Esophagus muscularis mucosa (tissue), 4 donors: Measurements from ENCODE around the gene HK2. TPM values are rescaled to one million over a fixed set of nuclear protein-coding genes. Genes with fewer than 3 reads are reported as not detected.

Experiments
- DNase-seq: peaks from one replicate; pipeline ENCODE4 v3.0.0-alpha.2; 2017; ENCODE audit errors: extremely low spot score
- H3K27ac ChIP-seq, 4 donors: fragments of 200-600 bp; sonication (generic); replicated peaks in 1 of 4; 1 replicate in 3 of 4; 2 replicates in 1 of 4; pipeline ENCODE4 v1.5.1; 2016 to 2019; ENCODE audit warnings: mild to moderate bottlenecking in 1 of 4
- H3K27me3 ChIP-seq, 4 donors: fragments of 200-600 bp; sonication (generic); one replicate each; pipeline versions ENCODE4 v1.5.1 to v1.6.0; 2016 to 2019
- H3K36me3 ChIP-seq, 4 donors: fragments of 200-600 bp; sonication (generic); one replicate each; pipeline ENCODE4 v1.5.1; 2016 to 2019
- H3K4me1 ChIP-seq, 4 donors: fragments of 200-600 bp; sonication (generic); one replicate each; pipeline ENCODE4 v1.5.1; 2016 to 2019
- H3K4me3 ChIP-seq, 4 donors: fragments of 200-600 bp; sonication (generic); 1 replicate in 2 of 4; 2 replicates in 2 of 4; pipeline ENCODE4 v1.5.1; 2016 to 2019; ENCODE audit warnings: mild to moderate bottlenecking in 4 of 4, moderate library complexity in 1 of 4
- H3K9me3 ChIP-seq, 4 donors: fragments of 200-600 bp; sonication (generic); 1 replicate in 3 of 4; 2 replicates in 1 of 4; pipeline ENCODE4 v1.5.1; 2016 to 2019
- CTCF ChIP-seq, 3 experiments: fragments of 200-600 bp in 2 of 3; fragments of 450-650 bp in 1 of 3; sonication (generic) in 2 of 3; IDR thresholded peaks; one replicate each; pipeline ENCODE4 v1.5.1; 2017 to 2019; ENCODE audit warnings: antibody characterized with exemption in 3 of 3, mild to moderate bottlenecking in 2 of 3, moderate library complexity in 1 of 3
- EP300 ChIP-seq: sonication (generic); formaldehyde crosslinking; IDR thresholded peaks from one replicate; pipeline ENCODE4 v1.6.1; 2017; ENCODE audit warnings: antibody characterized with exemption
- POLR2A ChIP-seq: fragments of 450-650 bp; IDR thresholded peaks from one replicate; pipeline ENCODE4 v1.6.1; 2017; ENCODE audit warnings: antibody characterized with exemption, moderate library complexity, mild to moderate bottlenecking, low read depth
- POLR2AphosphoS5 ChIP-seq, 2 donors: sonication (generic); formaldehyde crosslinking; IDR thresholded peaks; one replicate each; pipeline ENCODE4 v1.6.1; 2017; ENCODE audit warnings: antibody characterized with exemption in 2 of 2
- WGBS: methylation state at CpG from one replicate; pipeline ENCODE4 v1.1.5; 2018; 5-methylcytosine and 5-hydroxymethylcytosine counted together
- intact Hi-C: fragments of 100-400 bp; cut with DNase I; formaldehyde crosslinking; loops from one replicate; pipeline ENCODE4 v1.15.1; 2023
- total RNA-seq, 4 donors: library from RNA; depleted of rRNA; stranded (reverse); fragments of >200 nt; gene quantifications; one replicate each; pipeline versions ENCODE4 v1.1.0 to v1.2.1, GENCODE V29; 2016

Gene HK2
- total RNA-seq, 4 donors from 2014 or later: 0.97 to 5.3 (median 3.0) TPM

- WGBS: 90% methylated on average over 8 of the region's 8 CpGs
- Histone ChIP-seq H3K4me1 (peaks cover 0 to 4% (median 0%) of the 10 kb centered on the region in 4 donors), H3K36me3 (peaks cover 0 to 4% (median 0%) of the 10 kb centered on the region in 4 donors), H3K27me3 (no peaks in the 10 kb centered on the region), H3K27ac (no peak overlapping the region), H3K4me3 (no peak overlapping the region), H3K9me3 (no peaks in the 10 kb centered on the region)
- intact Hi-C loops: no loop called here
- TF ChIP-seq CTCF (IDR thresholded peaks at IDR 0.05) (no peak), EP300 (no peak), POLR2A (no peak), POLR2AphosphoS5 (IDR thresholded peaks at IDR 0.05) (no peak)
- DNase-seq: no peak
These were observed 23.8 kb downstream of the HK2 start for GRCh38 chr2:74857725-74858124.

- no peak for DNase-seq
- Histone ChIP-seq H3K4me1 (peaks cover 0 to 4% (median 0%) of the 10 kb centered on the region in 4 donors), H3K4me3 (no peak overlapping the region), H3K27me3 (no peaks in the 10 kb centered on the region), H3K9me3 (no peaks in the 10 kb centered on the region), H3K27ac (no peak overlapping the region), H3K36me3 (peaks cover 0 to 4% (median 0%) of the 10 kb centered on the region in 4 donors)
- intact Hi-C loops: no loop called here
- WGBS: 68% methylated on average over 3 of the region's 3 CpGs
- TF ChIP-seq CTCF (IDR thresholded peaks at IDR 0.05) (no peak), EP300 (no peak), POLR2A (no peak), POLR2AphosphoS5 (IDR thresholded peaks at IDR 0.05) (no peak)
These were observed 24.4 kb downstream of the HK2 start for GRCh38 chr2:74858281-74858680.

GRCh38 chr2:74860079-74860478 lies 26.2 kb downstream of the HK2 start:
- TF ChIP-seq POLR2A (no peak), POLR2AphosphoS5 (IDR thresholded peaks at IDR 0.05) (no peak), EP300 (no peak), CTCF (IDR thresholded peaks at IDR 0.05) (no peak)
- peaks cover 0 to 12% (median 0%) of the 10 kb centered on the region in 4 donors for H3K4me1 ChIP-seq
- no peaks in the 10 kb centered on the region for H3K9me3 ChIP-seq
- no peak overlapping the region for H3K4me3 ChIP-seq
- 89% methylated on average over 3 of the region's 3 CpGs for WGBS
- no peak for DNase-seq
- no peak overlapping the region for H3K27ac ChIP-seq
- peaks cover 0 to under 1% (median 0%) of the 10 kb centered on the region in 4 donors for H3K36me3 ChIP-seq
- H3K27me3 ChIP-seq: no peaks in the 10 kb centered on the region
- intact Hi-C loops: no loop called here

GRCh38 chr2:74860521-74860920 lies 26.6 kb downstream of the HK2 start:
- WGBS: 76% methylated on average over 3 of the region's 3 CpGs
- no peak overlapping the region for H3K4me3 ChIP-seq

More at GRCh38 chr2:74860521-74860920, 26.6 kb downstream of the HK2 start:
- DNase-seq: no peak
- intact Hi-C loops: no loop called here
- H3K27me3 ChIP-seq: no peaks in the 10 kb centered on the region
- no peaks in the 10 kb centered on the region for H3K9me3 ChIP-seq
- H3K4me1 ChIP-seq: peaks cover 0 to 12% (median 0%) of the 10 kb centered on the region in 4 donors
- TF ChIP-seq EP300: no peak
- TF ChIP-seq POLR2A: no peak
- no peak for TF ChIP-seq CTCF (IDR thresholded peaks at IDR 0.05)
- TF ChIP-seq POLR2AphosphoS5 (IDR thresholded peaks at IDR 0.05): no peak
- H3K36me3 ChIP-seq: no peaks in the 10 kb centered on the region
- no peak overlapping the region for H3K27ac ChIP-seq
